Measurements from ENCODE around the gene WSB1. TPM values are rescaled to one million over a fixed set of nuclear protein-coding genes. Genes with fewer than 3 reads are reported as not detected.

The WSB1 gene
- total RNA-seq, 2 experiments from 2014 or later, result 143 to 155 TPM

DNA sequence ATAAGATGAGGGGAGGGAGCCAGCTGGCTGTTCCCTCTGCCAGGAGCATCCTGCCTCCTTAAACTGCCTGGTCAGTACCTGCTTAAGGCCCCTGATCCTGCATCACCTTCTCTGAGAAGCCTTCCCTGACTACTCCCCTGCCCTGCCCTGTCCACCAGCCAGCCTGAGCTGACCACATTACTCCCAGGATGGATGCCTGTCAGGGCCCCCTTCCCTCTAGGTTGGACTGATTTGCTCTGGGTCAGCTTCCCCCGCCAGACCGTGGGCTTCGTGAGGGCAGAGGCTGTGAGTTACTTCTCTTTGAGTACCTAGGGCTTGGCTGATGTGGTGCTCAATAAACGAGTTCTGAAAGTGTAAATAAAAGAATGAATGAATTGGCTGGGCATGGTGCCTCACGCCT lies 63.3 kb downstream of the WSB1 start:
- H3K27ac Mint-ChIP-seq, result no peak overlapping the region
- H3K27me3 Mint-ChIP-seq, result no peaks in the 10 kb centered on the region
- ChIA-PET CTCF (interaction anchor here (1.4 to 1.9 kb wide), 2 partner anchors 121 to 242 kb away, joined by 3 to 8 read pairs; no protein-coding TSS in a partner anchor), POLR2A (no interaction called here)
- peaks cover 52% of the 10 kb centered on the region for H3K4me1 Mint-ChIP-seq
- DNase-seq, result no peak
- H3K4me3 Mint-ChIP-seq, result no peak overlapping the region
- no peaks in the 10 kb centered on the region for H3K36me3 Mint-ChIP-seq (ENCODE audit: low read depth)
- H3K9me3 Mint-ChIP-seq, result no peaks in the 10 kb centered on the region

- Mint-ChIP-seq H3K9me3 (no peaks in the 10 kb centered on the region), H3K4me3 (no peak overlapping the region), H3K4me1 (peaks cover 31% of the 10 kb centered on the region), H3K27ac (peak overlapping the region; percentile 27), H3K36me3 (ENCODE audit: low read depth) (no peaks in the 10 kb centered on the region), H3K27me3 (no peaks in the 10 kb centered on the region)
- no peak for DNase-seq
- ChIA-PET CTCF (interaction anchor here (1.0 to 1.5 kb wide), 5 partner anchors 11 to 243 kb away, joined by 3 to 4 read pairs (median 3); no protein-coding TSS in a partner anchor), POLR2A (interaction anchor here (1.1 kb wide), 1 partner anchor 8 kb away, joined by 3 read pairs; no protein-coding TSS in a partner anchor)
Measured at GRCh38 chr17:27360507-27360906, 66.6 kb downstream of the WSB1 start.

DNA sequence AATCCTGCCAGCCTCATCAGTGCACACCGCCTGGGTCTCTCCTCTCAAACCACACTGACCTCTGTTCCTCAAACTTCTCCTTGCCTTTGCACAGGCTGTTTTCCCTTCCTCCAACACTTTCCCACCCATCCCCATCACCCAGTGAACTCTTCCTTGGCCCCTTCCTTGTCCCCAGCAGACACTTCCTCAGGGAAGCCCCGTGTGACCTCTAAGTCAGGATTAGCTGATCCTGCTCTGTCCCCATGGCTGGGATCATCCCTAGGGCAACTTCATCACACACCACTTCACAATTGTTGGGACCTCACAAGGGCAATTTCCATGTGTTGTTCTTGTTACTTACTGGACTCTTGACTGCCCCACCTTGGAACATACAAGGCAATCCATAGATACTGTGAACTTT lies 67.8 kb downstream of the WSB1 start:
- no peaks in the 10 kb centered on the region for H3K36me3 Mint-ChIP-seq (ENCODE audit: low read depth)
- H3K9me3 Mint-ChIP-seq, result no peaks in the 10 kb centered on the region
- DNase-seq, result no peak
- peaks cover 22% of the 10 kb centered on the region for H3K4me1 Mint-ChIP-seq
- H3K4me3 Mint-ChIP-seq, result no peak overlapping the region
- H3K27ac Mint-ChIP-seq, result no peak overlapping the region
- CTCF ChIA-PET, result no interaction called here
- POLR2A ChIA-PET, result no interaction called here
- no peaks in the 10 kb centered on the region for H3K27me3 Mint-ChIP-seq

DNA sequence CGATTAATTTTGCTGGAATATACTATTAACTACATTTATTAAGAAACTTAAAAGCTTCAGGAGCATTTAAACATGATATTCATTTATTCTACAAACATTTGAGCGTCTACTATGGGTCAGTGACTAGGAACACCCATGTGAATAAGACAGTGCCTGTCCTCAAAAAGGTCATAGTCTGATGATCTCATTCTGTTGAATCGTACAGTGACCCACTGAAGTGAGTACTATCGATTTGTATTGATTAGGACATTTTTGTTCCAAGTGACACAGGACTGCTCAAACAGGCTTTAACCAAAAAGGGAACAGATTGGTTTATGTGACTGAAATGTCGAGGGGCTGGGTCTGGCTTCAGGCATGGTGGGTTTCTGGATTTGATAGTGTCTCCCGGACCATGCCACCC lies 68.6 kb downstream of the WSB1 start:
- no peaks in the 10 kb centered on the region for H3K27me3 Mint-ChIP-seq
- peaks cover 17% of the 10 kb centered on the region for H3K4me1 Mint-ChIP-seq
- CTCF ChIA-PET, result interaction anchor here (1.2 kb wide), 1 partner anchor 126 kb away, joined by 3 read pairs; no protein-coding TSS in a partner anchor
- no peak overlapping the region for H3K27ac Mint-ChIP-seq
- no peak overlapping the region for H3K4me3 Mint-ChIP-seq
- POLR2A ChIA-PET, result no interaction called here
- no peaks in the 10 kb centered on the region for H3K36me3 Mint-ChIP-seq (ENCODE audit: low read depth)
- no peaks in the 10 kb centered on the region for H3K9me3 Mint-ChIP-seq
- DNase-seq, result no peak

GRCh38 chr17:27362909-27363308 lies 69.0 kb downstream of the WSB1 start:
- no peak overlapping the region for H3K27ac Mint-ChIP-seq
- DNase-seq, result no peak
- POLR2A ChIA-PET, result no interaction called here
- H3K4me1 Mint-ChIP-seq, result peaks cover 17% of the 10 kb centered on the region
- no peaks in the 10 kb centered on the region for H3K27me3 Mint-ChIP-seq
- no peaks in the 10 kb centered on the region for H3K9me3 Mint-ChIP-seq
- no peak overlapping the region for H3K4me3 Mint-ChIP-seq
- CTCF ChIA-PET, result interaction anchor here (1.2 to 1.6 kb wide), 2 partner anchors 126 to 237 kb away, joined by 3 to 5 read pairs; no protein-coding TSS in a partner anchor
- H3K36me3 Mint-ChIP-seq (ENCODE audit: low read depth), result no peaks in the 10 kb centered on the region

DNA sequence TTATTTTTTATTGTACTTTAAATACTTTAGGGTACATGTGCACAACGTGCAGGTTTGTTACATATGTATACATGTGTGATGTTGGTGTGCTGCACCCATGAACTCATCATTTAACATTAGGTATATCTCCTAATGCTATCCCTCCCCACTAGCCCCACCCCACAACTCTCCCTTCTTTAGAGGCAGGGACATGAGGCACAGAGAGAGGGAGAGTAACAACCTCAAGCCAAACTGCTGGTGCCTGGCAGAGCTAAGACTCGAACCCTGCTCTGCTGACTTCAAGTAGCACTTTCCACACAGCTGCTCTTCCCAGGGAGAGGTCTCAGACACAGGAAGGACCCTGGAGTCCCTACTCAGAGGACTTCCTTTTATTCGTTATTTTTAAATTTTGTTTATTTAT lies 69.4 kb downstream of the WSB1 start:
- H3K36me3 Mint-ChIP-seq (ENCODE audit: low read depth), result no peaks in the 10 kb centered on the region
- ChIA-PET POLR2A (no interaction called here), CTCF (interaction anchor here (1.2 to 1.6 kb wide), 2 partner anchors 126 to 237 kb away, joined by 3 to 5 read pairs; no protein-coding TSS in a partner anchor)
- no peak overlapping the region for H3K27ac Mint-ChIP-seq
- peaks cover 17% of the 10 kb centered on the region for H3K4me1 Mint-ChIP-seq
- no peaks in the 10 kb centered on the region for H3K9me3 Mint-ChIP-seq
- no peaks in the 10 kb centered on the region for H3K27me3 Mint-ChIP-seq
- no peak overlapping the region for H3K4me3 Mint-ChIP-seq
- DNase-seq, result no peak

Other genes with a start within 250 kb of the WSB1 start
- 10 to 100 TPM; 44.4 to 47.6 TPM for gene KSR1, start 162.3 kb downstream of the WSB1 start, total RNA-seq

Data from activated CD4-positive, alpha-beta memory T cell treated with anti-CD3 and anti-CD28 coated beads, Interleukin-2, amount 10 ng/mL, durations not matched to agents 7 days and 5 days (primary cell).